ENCODE measurements around the gene TRNP1.
A peak's percentile ranks its signal among the peaks of the same experiment; 100 is the strongest.

TRNP1 gene

DNA sequence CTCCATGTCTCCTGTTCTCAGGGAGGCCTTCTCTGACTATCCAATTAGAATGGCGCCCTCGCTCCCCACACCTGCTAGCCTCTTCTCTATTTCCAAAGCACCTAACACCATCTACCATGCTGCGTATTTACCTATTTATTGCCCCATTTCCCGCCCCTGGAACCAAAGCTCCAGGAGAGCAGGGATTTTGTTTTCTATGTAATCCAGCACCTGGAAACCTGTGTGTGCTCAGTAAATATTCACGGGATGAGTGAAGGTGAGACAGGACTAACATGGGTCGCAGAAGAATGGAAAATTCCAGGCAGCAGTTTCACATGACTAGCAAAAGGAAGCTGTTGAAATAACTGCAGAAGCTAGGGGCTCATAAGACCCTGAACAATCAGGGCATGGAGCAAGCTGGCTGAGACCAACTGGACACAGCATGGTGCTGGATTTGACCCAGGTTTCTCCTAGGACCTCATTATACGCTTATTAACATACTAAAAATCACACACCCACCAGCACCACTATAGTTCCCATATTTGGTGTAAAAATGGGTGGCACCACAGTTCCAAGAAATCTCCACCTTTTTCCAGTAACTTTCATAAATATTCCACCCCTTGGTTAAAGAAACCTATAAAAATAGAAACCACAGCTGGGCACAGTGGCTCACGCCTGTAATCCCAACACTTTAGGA, 34.2 kb downstream of the TRNP1 start:
- no peak for DNase-seq (ENCODE audit: low spot score)

DNA sequence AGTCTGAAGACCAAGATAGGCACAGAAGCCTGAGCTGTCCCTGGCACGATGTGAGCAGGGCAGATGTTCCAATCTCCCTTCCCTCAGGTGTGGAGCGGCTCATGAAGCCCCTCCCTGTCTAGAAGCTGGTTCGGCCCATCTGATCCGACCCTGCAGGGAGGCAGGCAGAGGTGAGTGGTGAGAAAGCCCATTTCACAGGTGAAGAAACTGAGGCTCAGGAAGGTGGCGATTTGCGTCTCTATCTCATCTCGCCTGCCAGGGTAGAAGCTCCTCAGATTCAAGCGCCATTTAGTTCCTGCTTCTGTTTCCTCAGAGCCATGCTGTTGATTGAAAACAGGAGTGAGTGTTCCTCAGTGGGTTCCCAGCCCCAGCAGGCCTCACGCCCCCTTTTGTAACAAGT, 36.0 kb downstream of the TRNP1 start:
- no peak for DNase-seq (ENCODE audit: low spot score)

DNA sequence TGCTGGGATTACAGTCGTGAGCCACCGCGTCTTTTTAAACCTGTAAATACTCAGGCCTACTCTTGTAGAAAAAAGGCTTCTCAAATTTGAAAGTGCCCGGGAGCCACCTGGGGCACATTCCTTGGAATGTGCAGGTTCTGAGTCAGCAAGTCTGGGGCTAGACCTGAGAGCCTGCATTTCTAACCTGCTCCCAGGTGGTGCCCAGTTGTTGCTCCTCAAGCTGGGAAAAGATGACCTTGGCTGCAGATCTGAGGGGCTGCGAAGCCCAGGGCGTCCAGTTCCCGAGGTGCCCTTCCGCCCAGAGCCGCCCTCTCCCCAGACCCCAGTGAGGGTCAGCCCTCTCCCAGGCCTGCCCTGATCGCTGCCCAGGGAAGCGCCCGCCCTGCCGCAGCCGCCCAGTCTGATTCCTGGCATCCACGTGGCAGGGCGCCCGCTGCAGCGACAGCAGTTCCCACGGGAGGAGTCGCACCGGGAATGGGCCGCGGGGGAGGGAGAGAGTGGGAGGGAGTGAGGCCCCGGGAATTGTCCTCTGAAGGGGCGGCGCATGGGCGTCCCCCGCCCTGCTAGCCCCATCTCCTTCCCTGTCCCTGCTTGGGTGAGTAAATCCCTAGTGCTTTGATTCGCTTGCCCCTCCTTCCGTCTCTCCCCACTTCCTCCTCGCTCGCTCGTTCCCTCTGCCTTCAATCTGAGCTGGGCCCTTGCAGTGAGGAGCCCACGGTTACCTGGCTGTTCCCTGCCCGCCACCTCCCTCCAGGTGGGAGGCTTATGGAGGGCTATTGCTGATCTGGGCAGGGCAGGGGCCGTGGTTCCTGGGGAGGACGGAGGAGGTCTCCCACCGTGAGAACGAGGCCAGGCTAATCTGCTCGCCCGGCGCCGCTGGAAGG, 38.0 kb downstream of the TRNP1 start:
- DNase-seq (ENCODE audit: low spot score), result peak; percentile 77

DNA sequence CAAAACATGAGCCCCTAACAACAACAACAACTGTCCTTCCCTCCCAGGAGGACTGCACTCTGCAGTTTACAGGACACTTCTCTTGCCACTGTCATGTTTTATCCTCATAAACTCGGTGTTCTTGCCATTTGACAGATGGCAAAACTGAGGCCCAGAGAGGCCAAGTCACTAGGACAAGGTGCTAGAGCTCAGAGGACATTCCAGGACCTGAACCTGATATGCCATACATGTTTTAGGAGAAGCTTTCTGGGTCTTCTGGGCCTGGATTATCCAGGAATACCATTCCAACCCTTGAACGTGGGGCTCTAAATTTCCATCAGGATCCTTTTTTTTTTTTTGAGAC, 38.6 kb downstream of the TRNP1 start:
- no peak for DNase-seq (ENCODE audit: low spot score)

DNA sequence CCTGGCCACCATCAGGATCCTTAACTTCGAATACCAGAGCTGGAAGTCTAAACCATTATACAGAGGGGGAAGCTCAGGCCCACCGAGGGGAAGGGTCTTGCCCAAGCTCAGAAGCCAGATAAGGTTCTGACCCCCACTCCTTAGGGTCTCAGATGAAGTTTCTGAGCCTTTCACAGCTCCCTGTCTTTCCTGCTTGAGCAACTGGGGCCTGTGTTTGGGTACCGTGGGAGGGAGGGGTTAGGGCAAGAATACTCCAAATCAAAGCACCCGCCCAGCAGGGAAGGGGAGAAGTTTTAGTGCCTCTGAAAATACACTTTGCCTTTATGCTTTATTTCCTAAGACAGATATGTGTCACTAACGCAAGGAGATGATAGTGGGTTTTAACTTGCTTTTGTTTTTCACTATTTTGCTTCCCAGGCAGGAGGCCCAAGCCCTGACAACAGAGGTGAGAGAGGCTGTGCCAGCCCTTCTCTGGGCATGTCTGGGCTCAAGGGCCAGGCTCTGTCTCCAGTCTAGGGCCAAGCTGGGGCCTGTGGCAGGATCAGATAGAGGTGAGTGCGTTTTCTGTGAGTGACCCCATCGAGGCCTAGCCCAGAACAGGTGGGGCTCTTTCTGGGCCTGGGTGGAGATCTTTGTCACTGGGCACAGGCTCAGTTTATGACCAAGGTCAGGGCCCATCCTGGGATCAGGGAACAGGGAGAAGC, 39.7 kb downstream of the TRNP1 start:
- no peak for DNase-seq (ENCODE audit: low spot score)

DNA sequence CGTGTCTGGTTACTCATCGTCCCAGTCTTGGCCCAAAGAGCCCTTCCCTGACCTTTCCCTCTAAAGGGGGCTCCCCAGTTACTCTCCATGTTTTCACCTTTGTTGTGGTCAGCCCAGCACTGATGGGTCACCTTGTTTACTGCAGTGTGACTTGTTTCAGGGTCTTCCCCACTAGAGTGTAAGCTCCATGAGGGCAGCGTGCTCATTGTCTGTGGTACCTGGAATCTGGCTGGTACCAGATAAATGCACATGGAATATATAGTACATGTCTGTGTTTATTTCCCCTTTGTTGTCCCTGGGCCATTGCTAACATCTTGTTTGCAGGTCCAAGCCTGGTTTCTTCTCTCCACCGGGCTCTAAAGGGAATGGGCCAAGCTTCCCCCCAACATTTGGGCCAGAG, 41.9 kb downstream of the TRNP1 start:
- DNase-seq (ENCODE audit: low spot score), result no peak

DNA sequence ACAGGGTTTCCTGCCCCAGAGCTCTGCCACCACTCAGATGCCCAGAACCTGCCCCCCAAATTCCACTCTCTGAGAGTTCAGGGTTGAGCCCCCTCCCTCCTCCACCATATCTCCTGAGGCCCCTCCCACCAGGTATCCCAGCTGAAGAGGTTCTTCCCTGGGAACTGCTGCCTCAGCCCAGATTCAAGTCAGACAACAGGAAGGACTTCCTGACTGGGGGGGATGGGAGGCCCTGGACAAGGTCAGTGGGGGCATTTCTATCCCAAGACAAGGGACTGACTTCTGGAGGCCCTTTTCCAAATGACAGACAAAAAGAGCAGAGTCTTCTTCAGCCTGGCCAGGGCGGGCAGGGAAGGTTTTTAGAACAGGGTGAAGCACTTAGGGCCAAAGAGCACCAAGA, 43.2 kb downstream of the TRNP1 start:
- no peak for DNase-seq (ENCODE audit: low spot score)

DNA sequence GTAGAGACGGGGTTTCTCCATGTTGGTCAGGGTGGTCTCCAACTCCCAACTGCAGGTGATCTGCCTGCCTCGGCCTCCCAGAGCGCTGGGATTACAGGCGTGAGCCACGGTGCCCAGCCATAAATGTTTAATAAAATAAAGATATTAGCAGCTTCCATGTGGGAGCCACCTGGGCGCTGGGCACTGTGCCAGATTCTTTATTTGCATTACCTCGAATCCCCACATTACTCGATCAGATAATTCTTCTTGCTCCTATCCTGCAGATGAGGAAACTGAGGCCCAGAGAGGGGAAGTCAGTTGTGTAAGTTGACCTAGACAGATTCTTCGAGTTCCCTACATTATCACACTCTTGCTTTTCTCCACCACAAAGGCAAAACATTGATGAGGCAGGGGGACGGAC, 44.0 kb downstream of the TRNP1 start:
- no peak for DNase-seq (ENCODE audit: low spot score)

DNA sequence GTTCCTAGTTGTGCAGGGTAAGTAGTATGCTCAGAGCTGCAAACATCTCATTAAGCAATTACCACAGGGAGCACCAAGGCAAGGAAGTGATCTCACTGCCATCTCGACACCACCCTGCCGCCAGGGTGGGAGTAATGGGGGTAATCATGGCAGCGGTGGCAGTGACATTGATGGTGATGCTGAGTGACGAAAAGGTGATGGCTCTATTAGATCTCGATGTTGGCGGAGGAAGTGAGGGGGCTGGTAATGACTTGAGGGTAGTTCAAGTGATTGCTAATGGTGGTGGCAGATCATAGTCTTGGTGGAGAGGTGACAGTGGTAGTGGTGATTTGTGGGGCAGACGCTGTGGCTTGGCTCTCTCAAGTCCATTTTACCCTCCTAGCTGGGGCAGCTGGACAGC, 44.5 kb downstream of the TRNP1 start:
- no peak for DNase-seq (ENCODE audit: low spot score)

DNA sequence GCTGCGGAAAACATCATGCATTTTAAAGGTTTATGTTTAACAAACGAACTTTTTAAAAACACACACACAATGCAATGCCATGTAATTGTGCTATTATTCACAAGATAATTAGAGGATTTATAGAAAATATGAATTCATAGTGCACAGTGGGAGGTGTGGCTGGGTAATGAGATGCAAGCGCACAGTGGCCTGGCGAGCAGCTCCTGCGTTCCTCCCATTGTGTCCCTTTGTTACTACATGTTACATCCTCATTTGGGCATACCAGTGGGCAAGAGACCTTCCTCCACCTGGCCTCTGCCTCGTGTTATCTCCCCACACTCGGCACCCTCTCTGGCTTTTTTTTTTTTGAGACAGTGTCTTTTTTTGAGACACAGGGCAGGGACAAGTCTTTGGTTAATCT, 49.2 kb downstream of the TRNP1 start:
- no peak for DNase-seq (ENCODE audit: low spot score)

DNA sequence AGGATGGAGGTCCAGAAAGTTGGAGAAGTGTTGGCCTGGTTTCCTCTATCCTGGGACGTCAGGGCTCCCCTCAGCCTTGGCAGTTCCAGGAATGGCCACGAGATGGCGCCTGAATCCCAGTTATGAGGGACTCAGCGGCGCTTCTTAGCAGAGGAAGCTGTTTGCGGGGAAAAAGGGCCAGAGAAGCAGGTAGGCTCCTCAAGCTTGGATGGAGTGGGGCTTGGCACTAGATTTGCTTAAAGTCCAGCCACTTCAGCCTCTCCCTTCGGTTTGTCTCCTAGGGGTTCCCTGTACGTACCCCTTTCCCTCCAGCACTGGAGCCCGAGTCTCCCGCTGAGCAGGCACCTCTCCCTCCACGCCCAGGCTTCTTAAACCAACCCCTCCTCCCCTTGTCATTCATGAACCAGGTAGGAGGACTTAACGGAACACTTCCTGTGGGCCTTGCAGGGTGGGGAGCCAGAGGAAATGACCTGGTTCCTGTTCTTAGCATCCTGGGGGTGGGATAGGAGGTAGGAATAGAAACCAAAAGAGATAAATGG, 51.2 kb downstream of the TRNP1 start:
- DNase-seq (ENCODE audit: low spot score), result peak; percentile 87

DNA sequence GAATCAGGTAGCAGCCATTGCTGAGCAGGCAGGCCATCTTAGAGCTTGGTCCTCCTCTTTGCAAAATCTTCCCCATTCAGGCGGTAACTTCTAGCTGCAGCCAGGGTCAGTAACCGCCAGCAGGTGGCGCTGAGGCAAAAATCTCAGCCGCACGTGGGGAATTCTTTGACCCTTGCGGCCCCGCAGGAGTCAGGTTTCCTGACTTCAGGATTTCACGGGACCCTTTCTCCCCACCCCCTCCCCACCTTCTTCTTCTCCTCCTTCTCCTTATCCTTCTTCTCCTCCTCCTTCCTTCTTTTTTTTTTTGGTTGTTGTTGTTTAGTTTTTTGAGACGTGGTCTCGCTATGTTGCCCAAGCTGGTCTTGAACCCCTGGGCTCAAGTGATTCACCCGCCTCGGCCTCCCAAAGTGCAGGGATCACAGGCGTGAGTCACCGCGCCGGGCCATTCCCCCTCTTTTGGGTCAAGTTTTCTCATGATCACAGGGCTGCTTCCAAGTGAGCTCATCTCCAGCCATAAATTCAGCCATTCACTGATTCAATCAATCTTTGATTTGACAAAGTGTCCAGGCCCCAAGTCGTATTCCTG, 52.6 kb downstream of the TRNP1 start:
- peak; percentile 78 for DNase-seq (ENCODE audit: low spot score)

DNA sequence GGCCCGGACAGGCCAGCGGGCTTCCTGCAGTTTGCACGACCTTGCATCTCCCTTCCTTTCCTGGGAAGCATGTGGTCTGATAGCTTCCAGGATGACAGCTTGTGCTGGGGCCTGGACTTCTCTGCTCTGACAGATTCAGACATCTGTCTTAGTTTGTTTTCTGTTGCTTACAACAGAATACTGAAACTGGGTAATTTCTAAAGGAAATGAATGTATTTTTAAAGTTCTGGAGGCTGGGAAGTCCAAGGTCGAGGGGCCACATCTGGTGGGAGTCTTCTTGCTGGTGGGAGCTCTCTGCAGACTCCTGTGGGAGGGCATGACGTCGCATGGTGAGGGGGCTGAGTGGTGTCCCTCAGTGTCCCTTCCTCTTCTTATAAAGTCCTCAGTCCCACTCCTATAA, 54.4 kb downstream of the TRNP1 start:
- no peak for DNase-seq (ENCODE audit: low spot score)

DNA sequence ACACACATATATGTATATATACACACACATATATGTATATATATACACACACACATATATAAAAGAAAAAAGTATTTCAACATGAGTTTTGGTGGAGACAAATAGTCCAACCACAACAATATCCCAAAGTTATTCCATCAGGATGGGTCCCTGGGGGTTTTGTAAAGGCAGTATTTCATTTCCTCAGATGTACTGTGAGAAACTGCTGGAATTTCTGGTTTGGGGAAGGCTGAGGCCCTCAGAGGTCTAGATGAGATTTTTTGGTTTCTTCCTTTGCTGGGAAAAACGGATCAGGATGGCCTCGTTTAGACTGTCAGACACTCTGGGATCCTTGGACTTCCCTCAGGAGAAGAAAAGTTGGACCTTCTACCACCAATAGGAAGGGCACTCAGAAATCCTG, 55.6 kb downstream of the TRNP1 start:
- no peak for DNase-seq (ENCODE audit: low spot score)

DNA sequence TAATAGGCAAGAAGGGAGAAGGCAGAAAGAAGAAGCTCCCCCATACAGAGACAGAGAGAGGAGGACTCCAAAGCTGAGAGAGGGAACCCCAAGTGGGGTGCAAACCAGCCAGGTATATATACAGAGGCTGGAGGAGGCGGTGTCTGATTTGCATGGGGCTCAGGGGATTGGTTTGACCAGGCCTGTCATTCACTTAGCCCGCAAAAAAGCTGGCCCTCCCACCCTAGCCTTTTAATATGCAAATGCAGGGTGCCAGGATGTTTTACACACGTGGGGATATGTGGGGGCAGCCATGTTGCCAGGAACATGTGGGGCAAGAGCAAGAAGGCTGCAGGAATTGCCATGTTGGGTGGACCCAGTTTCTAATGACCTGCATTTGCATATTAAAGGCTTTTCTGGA, 56.1 kb downstream of the TRNP1 start:
- no peak for DNase-seq (ENCODE audit: low spot score)

Measured in AG20443 (cell line).